KBM-7 (cell line): ENCODE data around the gene SNHG17.
"Not testable (repeated sequence)": the region's sequence is repeated elsewhere in the genome, so short reads cannot be mapped to it uniquely, and the experiment has no call there.

Source experiments
- DNase-seq: peaks from one replicate; pipeline ENCODE4 v3.0.0-alpha.2; 2015
- in situ Hi-C: fragments of 300-500 bp; cut with MboI; formaldehyde crosslinking; loops from 2 replicates; pipeline ENCODE4 v1.14.3; 2020; ENCODE audit warnings: low sequenced_read_pairs, low pct_unique_long_range_greater_than_20kb, mixed read lengths

SNHG17 gene

GRCh38 chr20:38434770-38435554 is at the start of gene SNHG17:
Gene SNHG17, minus strand, starts transcription at chr20:38435328.
- peak; percentile 92 for DNase-seq
- in situ Hi-C loops = no loop called here

- DNase-seq = no peak
- in situ Hi-C loops = no loop called here
These were observed 44.5 kb upstream of the SNHG17 start for GRCh38 chr20:38479596-38479995.

- in situ Hi-C loops = no loop called here
- DNase-seq = no peak
These were observed 42.6 kb upstream of the SNHG17 start for GRCh38 chr20:38477747-38478146.

- DNase-seq = no peak
These were observed 38.3 kb upstream of the SNHG17 start for GRCh38 chr20:38473367-38473795.

GRCh38 chr20:38472513-38473366 is 37.6 kb upstream of the SNHG17 start, which contains the start of gene RALGAPB:
Gene RALGAPB, plus strand, starts transcription at chr20:38472843. Its CDS starts 15,590 bp downstream, at chr20:38488433.
- peak; percentile 99 for DNase-seq
- in situ Hi-C loops = no loop called here

More at GRCh38 chr20:38473367-38473795, 38.3 kb upstream of the SNHG17 start:
- in situ Hi-C loops = no loop called here

- in situ Hi-C loops = no loop called here
- no peak for DNase-seq
These were observed 36.9 kb upstream of the SNHG17 start for GRCh38 chr20:38471987-38472512.

- in situ Hi-C loops = no loop called here
- no peak for DNase-seq
These were observed 36.1 kb upstream of the SNHG17 start for GRCh38 chr20:38471245-38471644.

GRCh38 chr20:38466983-38467382 is 31.9 kb upstream of the SNHG17 start:
- in situ Hi-C loops = no loop called here
- no peak for DNase-seq

GRCh38 chr20:38466171-38466570 is 31.0 kb upstream of the SNHG17 start:
- in situ Hi-C loops = no loop called here
- no peak for DNase-seq

- in situ Hi-C loops, DNase-seq: not testable (repeated sequence)
These were observed 26.4 kb upstream of the SNHG17 start for GRCh38 chr20:38461569-38461968.

GRCh38 chr20:38461167-38461566 is 26.0 kb upstream of the SNHG17 start:
- in situ Hi-C loops = not testable (repeated sequence)

GRCh38 chr20:38460631-38461030 is 25.5 kb upstream of the SNHG17 start:
- DNase-seq, in situ Hi-C loops: not testable (repeated sequence)

More at GRCh38 chr20:38461167-38461566, 26.0 kb upstream of the SNHG17 start:
- not testable (repeated sequence) for DNase-seq

- peak; percentile 58 for DNase-seq
These were observed 25.0 kb upstream of the SNHG17 start for GRCh38 chr20:38460040-38460623.

GRCh38 chr20:38458314-38458713 is 23.2 kb upstream of the SNHG17 start:
- in situ Hi-C loops = no loop called here
- no peak for DNase-seq

More at GRCh38 chr20:38460040-38460623, 25.0 kb upstream of the SNHG17 start:
- in situ Hi-C loops = no loop called here

- no peak for DNase-seq
- in situ Hi-C loops = no loop called here
These were observed 19.7 kb upstream of the SNHG17 start for GRCh38 chr20:38454556-38455473.

- in situ Hi-C loops = no loop called here
- peak; percentile 52 for DNase-seq
These were observed 18.8 kb upstream of the SNHG17 start for GRCh38 chr20:38453941-38454340.

GRCh38 chr20:38452880-38453624 is 17.9 kb upstream of the SNHG17 start:
- no peak for DNase-seq
- in situ Hi-C loops = no loop called here
